GM12873 (cell line): ENCODE results near the gene COL4A1.

Source experiments
- CTCF ChIP-seq: IDR thresholded peaks from 2 replicates; pipeline ENCODE4 v1.5.1; 2012; ENCODE audit warnings: low read depth, mild to moderate bottlenecking, moderate library complexity, low read length, control low read depth; ENCODE audit not compliant: insufficient read depth; ENCODE audit errors: missing control alignments

COL4A1 gene

GRCh38 chr13:110126391-110126961 lies 180.5 kb downstream of the COL4A1 start:
- TF ChIP-seq CTCF: no peak

GRCh38 chr13:110125613-110126272 lies 181.2 kb downstream of the COL4A1 start:
- TF ChIP-seq CTCF: no peak

GRCh38 chr13:110125157-110125556 lies 181.8 kb downstream of the COL4A1 start:
- no peak for TF ChIP-seq CTCF

GRCh38 chr13:110124201-110124940 lies 182.6 kb downstream of the COL4A1 start:
- TF ChIP-seq CTCF: no peak

- no peak for TF ChIP-seq CTCF
Observed at GRCh38 chr13:110123041-110123809, 183.7 kb downstream of the COL4A1 start.

- TF ChIP-seq CTCF: no peak
Observed at GRCh38 chr13:110121422-110122083, 185.4 kb downstream of the COL4A1 start.
